ENCODE data around the gene GRAP. TPM values are rescaled to one million over a fixed set of nuclear protein-coding genes. Genes with fewer than 3 reads are reported as not detected.
A peak's percentile ranks its signal among the peaks of the same experiment; 100 is the strongest.
"Not testable (repeated sequence)": the region's sequence is repeated elsewhere in the genome, so short reads cannot be mapped to it uniquely, and the experiment has no call there.

Gene GRAP
- total RNA-seq, 4 donors from 2014 or later, result 5.5 to 19.8 (median 10.5) TPM

DNA sequence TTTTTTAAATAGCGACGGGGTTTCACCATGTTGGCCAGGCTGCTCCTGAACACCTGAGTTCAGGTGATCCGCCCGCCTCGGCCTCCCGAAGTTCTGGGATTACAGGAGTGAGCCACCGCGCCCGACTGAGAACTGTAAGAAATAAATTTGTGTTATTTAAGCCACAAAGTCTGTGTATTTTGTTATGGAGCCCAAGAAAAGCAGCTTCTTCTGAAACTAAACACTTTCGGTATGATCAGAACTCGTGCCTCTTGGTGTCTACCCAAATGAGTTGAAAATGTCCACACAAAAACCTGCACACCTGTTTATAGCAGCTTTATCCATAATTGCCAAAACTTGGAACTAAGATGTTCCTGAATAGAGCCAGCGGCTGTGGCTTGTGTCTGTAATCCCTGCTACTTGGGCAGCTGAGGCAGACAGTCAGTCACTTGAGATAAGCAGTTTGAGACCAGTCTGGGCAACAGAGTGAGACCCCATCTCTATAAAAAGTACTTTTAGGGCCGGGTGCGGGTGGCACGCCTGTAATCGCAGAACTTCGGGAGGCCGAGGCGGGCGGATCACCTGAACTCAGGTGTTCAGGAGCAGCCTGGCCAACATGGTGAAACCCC lies 16.1 kb upstream of the GRAP start:
- DNase-seq; H3K9me3 ChIP-seq; intact Hi-C loops (cut with DNase I); H3K36me3 ChIP-seq; H3K4me3 ChIP-seq (replicated peaks in 1 of 3); H3K4me1 ChIP-seq; H3K27ac ChIP-seq; H3K27me3 ChIP-seq: not testable (repeated sequence)
- no CpG with 5 or more reads among the region's 20 CpGs for WGBS, 2 donors

- peak; percentile 32 to 46 for DNase-seq
- intact Hi-C loops (cut with DNase I); H3K9me3 ChIP-seq; H3K27me3 ChIP-seq; H3K36me3 ChIP-seq; H3K4me3 ChIP-seq (replicated peaks in 1 of 3); H3K4me1 ChIP-seq: not testable (repeated sequence)
- H3K27ac ChIP-seq, result peak overlapping the region in 1 of 3 donors; percentile 70
- 0% methylated on average over 8 to 12 of the region's 51 CpGs for WGBS, 2 donors
These were observed 15.4 kb upstream of the GRAP start for GRCh38 chr17:19062009-19062717.

DNA sequence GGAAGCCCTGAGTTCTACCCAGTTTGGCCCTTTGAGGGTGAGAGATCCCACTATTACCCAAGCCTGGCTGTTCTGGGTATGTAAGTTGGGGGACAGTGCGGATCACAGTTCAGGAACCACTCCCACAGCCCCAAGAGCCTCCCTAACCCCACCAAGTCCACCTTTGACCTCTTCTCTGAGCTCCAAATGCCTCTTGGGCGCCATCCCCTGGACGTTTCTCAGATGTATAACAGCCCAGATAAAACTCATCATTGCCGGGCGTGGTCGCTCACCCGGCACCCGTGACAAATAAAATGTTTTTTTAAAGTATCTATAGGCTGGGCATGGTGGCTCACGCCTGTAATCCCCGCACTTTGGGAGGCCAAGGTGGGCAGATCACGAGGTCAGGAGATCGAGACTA lies 8.7 kb upstream of the GRAP start:
- no CpG with 5 or more reads among the region's 12 CpGs for WGBS, 2 donors
- H3K27me3 ChIP-seq; H3K36me3 ChIP-seq; intact Hi-C loops (cut with DNase I); H3K4me1 ChIP-seq; H3K4me3 ChIP-seq (replicated peaks in 1 of 3); H3K9me3 ChIP-seq; H3K27ac ChIP-seq; DNase-seq: not testable (repeated sequence)

GRCh38 chr17:19048826-19049225 lies 2.1 kb upstream of the GRAP start:
- H3K27me3 ChIP-seq; H3K27ac ChIP-seq; H3K9me3 ChIP-seq; H3K36me3 ChIP-seq; H3K4me1 ChIP-seq; intact Hi-C loops (cut with DNase I); H3K4me3 ChIP-seq (replicated peaks in 1 of 3); DNase-seq: not testable (repeated sequence)
- WGBS, 2 donors, result no CpG with 5 or more reads among the region's 7 CpGs

DNA sequence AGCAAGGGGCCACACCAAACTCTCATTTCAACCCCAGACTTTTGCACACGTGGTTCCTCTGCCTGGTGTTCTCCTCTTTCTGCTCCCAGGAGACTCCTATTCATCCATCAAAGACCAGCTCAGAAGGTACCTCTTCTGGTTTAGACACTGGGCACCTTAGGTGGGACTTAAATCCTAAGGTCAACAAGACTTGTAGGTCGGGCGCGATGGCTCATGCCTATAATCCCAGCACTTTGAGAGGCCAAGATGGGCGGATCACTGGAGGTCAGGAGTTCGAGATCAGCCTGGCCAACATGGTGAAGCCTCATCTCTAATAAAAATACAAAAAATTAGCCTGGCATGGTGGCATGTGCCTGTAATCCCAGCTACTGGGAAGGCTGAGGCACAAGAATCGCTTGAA lies 753 bp upstream of the GRAP start:
- 97 to 100% methylated on average over 2 to 5 of the region's 7 CpGs for WGBS, 2 donors
- DNase-seq; intact Hi-C loops (cut with DNase I); H3K4me3 ChIP-seq (replicated peaks in 1 of 3); H3K27ac ChIP-seq; H3K36me3 ChIP-seq; H3K9me3 ChIP-seq; H3K4me1 ChIP-seq; H3K27me3 ChIP-seq: not testable (repeated sequence)

DNA sequence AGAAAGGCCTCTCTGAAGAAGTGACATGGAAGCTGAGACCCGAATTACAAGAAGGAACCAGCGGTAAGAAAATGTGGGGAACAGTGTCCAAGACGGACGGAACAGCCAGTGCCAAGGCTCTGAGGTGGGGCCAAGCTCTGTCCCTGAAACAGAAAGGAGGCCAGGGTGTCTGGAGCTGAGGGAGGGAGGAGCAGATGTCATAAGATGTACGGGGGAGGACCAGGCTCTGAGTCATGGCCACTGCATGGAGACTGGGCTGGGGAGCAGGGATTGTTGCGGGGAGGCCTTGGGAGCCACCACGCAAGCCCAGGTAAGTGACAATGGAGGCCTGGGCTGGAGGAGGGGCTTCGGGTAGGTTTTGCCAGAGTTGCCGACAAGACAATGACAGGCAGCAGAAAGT lies 2.1 kb downstream of the GRAP start:
- H3K27me3 ChIP-seq; H3K4me1 ChIP-seq; H3K27ac ChIP-seq; intact Hi-C loops (cut with DNase I); DNase-seq; H3K4me3 ChIP-seq (replicated peaks in 1 of 3); H3K36me3 ChIP-seq; H3K9me3 ChIP-seq: not testable (repeated sequence)
- no CpG with 5 or more reads among the region's 9 CpGs for WGBS, 2 donors

- H3K27ac ChIP-seq; intact Hi-C loops (cut with DNase I); H3K36me3 ChIP-seq; H3K4me3 ChIP-seq (replicated peaks in 1 of 3); H3K9me3 ChIP-seq; H3K27me3 ChIP-seq; DNase-seq; H3K4me1 ChIP-seq: not testable (repeated sequence)
- no CpG with 5 or more reads among the region's 8 CpGs for WGBS, 2 donors
These were observed 3.7 kb downstream of the GRAP start for GRCh38 chr17:19043032-19043431.

DNA sequence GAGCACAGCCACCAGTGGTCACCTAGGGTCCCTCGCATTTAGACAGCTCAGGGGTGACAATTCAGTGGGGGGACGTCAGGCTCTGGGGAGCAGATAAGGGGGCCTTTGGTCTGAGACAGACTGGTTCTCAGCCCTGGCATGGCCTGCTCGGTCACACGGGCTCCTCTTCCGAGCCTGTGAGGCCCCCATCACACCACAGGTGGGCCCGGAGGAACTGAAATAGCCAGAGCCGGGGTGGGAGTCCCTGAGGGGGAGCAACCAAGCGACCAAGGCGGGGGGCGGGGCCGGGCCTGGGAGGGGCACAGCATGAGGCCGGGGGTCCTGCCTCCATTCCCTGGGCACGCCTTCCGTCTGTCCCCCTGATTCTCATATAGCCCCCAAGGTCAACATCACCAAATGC lies 4.4 kb downstream of the GRAP start:
- DNase-seq; H3K4me1 ChIP-seq; H3K27ac ChIP-seq; H3K9me3 ChIP-seq; H3K27me3 ChIP-seq; intact Hi-C loops (cut with DNase I); H3K36me3 ChIP-seq; H3K4me3 ChIP-seq (replicated peaks in 1 of 3): not testable (repeated sequence)
- WGBS, 2 donors, result no CpG with 5 or more reads among the region's 14 CpGs

- H3K27me3 ChIP-seq; intact Hi-C loops (cut with DNase I); H3K9me3 ChIP-seq; H3K4me3 ChIP-seq (replicated peaks in 1 of 3); H3K27ac ChIP-seq; DNase-seq; H3K4me1 ChIP-seq; H3K36me3 ChIP-seq: not testable (repeated sequence)
- no CpG with 5 or more reads among the region's 10 CpGs for WGBS, 2 donors
These were observed 4.9 kb downstream of the GRAP start for GRCh38 chr17:19041871-19042270.

GRCh38 chr17:19040350-19040749 lies 6.4 kb downstream of the GRAP start:
- H3K36me3 ChIP-seq; H3K27me3 ChIP-seq; H3K4me1 ChIP-seq; DNase-seq; H3K27ac ChIP-seq; H3K9me3 ChIP-seq; H3K4me3 ChIP-seq (replicated peaks in 1 of 3); intact Hi-C loops (cut with DNase I): not testable (repeated sequence)
- no CpG with 5 or more reads among the region's 9 CpGs for WGBS, 2 donors

GRCh38 chr17:19038730-19039129 lies 8.0 kb downstream of the GRAP start:
- H3K36me3 ChIP-seq; H3K9me3 ChIP-seq; H3K4me3 ChIP-seq (replicated peaks in 1 of 3); intact Hi-C loops (cut with DNase I); H3K27ac ChIP-seq; H3K4me1 ChIP-seq; DNase-seq; H3K27me3 ChIP-seq: not testable (repeated sequence)
- WGBS, 2 donors, result no CpG with 5 or more reads among the region's 12 CpGs

DNA sequence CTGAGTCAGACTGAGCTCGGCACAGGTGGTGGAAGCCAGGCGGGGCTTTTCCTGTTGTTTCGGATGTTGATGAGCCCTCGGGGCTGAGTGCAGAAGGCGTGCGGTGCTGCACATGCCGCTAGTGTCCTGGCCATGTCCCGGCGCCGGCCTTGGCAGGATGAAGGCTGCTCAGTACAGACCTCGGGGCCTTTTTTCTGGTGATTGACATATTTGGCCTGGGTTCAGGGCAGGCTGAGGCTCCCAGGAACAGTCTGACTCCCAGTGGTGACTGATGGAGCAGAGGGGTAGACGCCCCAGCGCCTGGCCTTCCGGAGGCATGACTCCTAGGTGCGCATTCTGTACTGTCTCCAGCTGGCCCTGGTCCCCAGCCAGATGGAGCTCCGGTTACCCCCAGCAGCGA lies 8.8 kb downstream of the GRAP start:
- H3K4me1 ChIP-seq; DNase-seq; H3K36me3 ChIP-seq; intact Hi-C loops (cut with DNase I); H3K27ac ChIP-seq; H3K4me3 ChIP-seq (replicated peaks in 1 of 3); H3K9me3 ChIP-seq; H3K27me3 ChIP-seq: not testable (repeated sequence)
- no CpG with 5 or more reads among the region's 17 CpGs for WGBS, 2 donors

GRCh38 chr17:19037547-19037946 lies 9.2 kb downstream of the GRAP start:
- DNase-seq; H3K36me3 ChIP-seq; H3K4me1 ChIP-seq; H3K4me3 ChIP-seq (replicated peaks in 1 of 3); intact Hi-C loops (cut with DNase I); H3K27ac ChIP-seq; H3K27me3 ChIP-seq; H3K9me3 ChIP-seq: not testable (repeated sequence)
- no CpG with 5 or more reads among the region's 6 CpGs for WGBS, 2 donors
